Kidney (tissue), 14 donors: Measurements from ENCODE around the gene USP3. TPM values are rescaled to one million over a fixed set of nuclear protein-coding genes. Genes with fewer than 3 reads are reported as not detected.

Experiments
- DNase-seq, 5 donors: peaks; one replicate each; pipeline ENCODE4 v3.0.0-alpha.2; 2013 to 2020
- FAIRE-seq: peaks from 2 replicates; lab custom pipeline; 2012; peaks lifted over from hg19 to GRCh38; lab: Jason Lieb, UNC
- H3K27ac ChIP-seq, 2 donors: one replicate each; pipeline ENCODE4 v1.7.0; 2013; ENCODE audit warnings: low read depth in 2 of 2, low read length in 2 of 2, inconsistent platforms in 1 of 2
- H3K27me3 ChIP-seq: one replicate; pipeline ENCODE4 v1.7.1; 2013; ENCODE audit warnings: low read length, inconsistent platforms; ENCODE audit not compliant: control insufficient read depth, insufficient read depth
- H3K36me3 ChIP-seq, 3 donors: one replicate each; pipeline versions ENCODE4 v1.7.0 to v1.7.1; 2013; ENCODE audit warnings: low read length in 3 of 3, control low read depth in 1 of 3, inconsistent platforms in 1 of 3; ENCODE audit not compliant: insufficient read depth in 3 of 3, control insufficient read depth in 2 of 3
- H3K4me1 ChIP-seq, 3 donors: one replicate each; pipeline versions ENCODE4 v1.7.0 to v1.7.1; 2013; ENCODE audit warnings: low read length in 3 of 3, inconsistent platforms in 1 of 3, low read depth in 1 of 3; ENCODE audit not compliant: control insufficient read depth in 2 of 3, insufficient read depth in 2 of 3
- H3K4me3 ChIP-seq, 3 donors: one replicate each; pipeline versions ENCODE4 v1.7.0 to v1.8.1; 2013; ENCODE audit warnings: low read length in 3 of 3, control low read depth in 1 of 3, inconsistent platforms in 1 of 3
- H3K9ac ChIP-seq, 3 donors: one replicate each; pipeline versions ENCODE4 v1.7.0 to v1.7.1; 2013; ENCODE audit warnings: low read length in 3 of 3, control low read depth in 1 of 3, inconsistent platforms in 1 of 3
- H3K9me3 ChIP-seq, 3 donors: one replicate each; pipeline versions ENCODE4 v1.7.0 to v1.7.1; 2013; ENCODE audit warnings: low read length in 3 of 3, control low read depth in 1 of 3, inconsistent platforms in 1 of 3; ENCODE audit not compliant: control insufficient read depth in 2 of 3, insufficient read depth in 1 of 3
- CTCF ChIP-seq: IDR thresholded peaks from 3 replicates; pipeline ENCODE4 v1.5.1; 2012; ENCODE audit warnings: mild to moderate bottlenecking, moderate library complexity, borderline replicate concordance; ENCODE audit not compliant: insufficient read depth; ENCODE audit errors: extremely low read depth
- intact Hi-C: fragments of 100-400 bp; cut with DNase I; formaldehyde crosslinking; loops from one replicate; pipeline ENCODE4 v1.11.1; 2022
- polyA plus RNA-seq: library from polyadenylated mRNA; stranded (reverse); fragments of 350-450 nt; fragmentation: Illumina TruSeq; extraction: RNeasy Lipid Tissue Mini Kit (QIAGEN cat#74804); gene quantifications from one replicate; pipeline ENCODE4 v1.2.3, GENCODE V29; 2014; ENCODE audit warnings: low read depth, low replicate concordance; ENCODE audit not compliant: insufficient read depth
- total RNA-seq: library from RNA; stranded (reverse); fragmentation: NEBNext Ultra II Directional; extraction: Animal tissue kit (Norgen Biotek cat#: 25700); gene quantifications from one replicate; pipeline ENCODE4 v1.2.1, GENCODE V29; 2021
- donor health status: control.
- donor health status: control.
- donor health status: control.
- donor health status: control.
- donor health status: control.
- donor health status: DM: yes; HTN: yes; CAD: no.
- donor health status: Normal renal cell carcinoma (clear cell type).

The USP3 gene
- total and polyA plus RNA-seq, 2 donors from 2014 or later, result 25.2 to 72.5 TPM

- Histone ChIP-seq H3K27me3 (no peaks in the 10 kb centered on the region), H3K36me3 (peaks cover 16 to 52% (median 43%) of the 10 kb centered on the region in 3 donors), H3K4me1 (no peaks in the 10 kb centered on the region), H3K4me3 (no peak overlapping the region), H3K9ac (no peak overlapping the region), H3K27ac (no peak overlapping the region), H3K9me3 (no peaks in the 10 kb centered on the region)
- intact Hi-C loops, result no loop called here
- DNase-seq (no peak), FAIRE-seq (no peak)
- TF ChIP-seq CTCF, result no peak
These were observed 128.9 kb downstream of the USP3 start for GRCh38 chr15:63633312-63633711.

- intact Hi-C loops, result no loop called here
- TF ChIP-seq CTCF, result no peak
- no peak overlapping the region for H3K9ac ChIP-seq
- no peaks in the 10 kb centered on the region for H3K9me3 ChIP-seq
- FAIRE-seq, result no peak
- H3K27me3 ChIP-seq, result no peaks in the 10 kb centered on the region
- no peak overlapping the region for H3K4me3 ChIP-seq
- H3K27ac ChIP-seq, result no peak overlapping the region
- peaks cover 15 to 57% (median 43%) of the 10 kb centered on the region in 3 donors for H3K36me3 ChIP-seq
- H3K4me1 ChIP-seq, result no peaks in the 10 kb centered on the region
- no peak for DNase-seq
These were observed 129.8 kb downstream of the USP3 start for GRCh38 chr15:63634154-63634553.

- DNase-seq (no peak), FAIRE-seq (no peak)
- intact Hi-C loops, result no loop called here
- Histone ChIP-seq H3K36me3 (peaks cover 21 to 68% (median 46%) of the 10 kb centered on the region in 3 donors), H3K27ac (no peak overlapping the region), H3K4me1 (no peaks in the 10 kb centered on the region), H3K4me3 (no peak overlapping the region), H3K27me3 (no peaks in the 10 kb centered on the region), H3K9ac (no peak overlapping the region), H3K9me3 (no peaks in the 10 kb centered on the region)
- TF ChIP-seq CTCF, result no peak
These were observed 132.2 kb downstream of the USP3 start for GRCh38 chr15:63636518-63637061.

- H3K4me1 ChIP-seq, result no peaks in the 10 kb centered on the region
- FAIRE-seq, result no peak
- no peaks in the 10 kb centered on the region for H3K27me3 ChIP-seq
- peaks cover 14 to 53% (median 41%) of the 10 kb centered on the region in 3 donors for H3K36me3 ChIP-seq
- no peak overlapping the region for H3K9ac ChIP-seq
- TF ChIP-seq CTCF, result no peak
- intact Hi-C loops, result no loop called here
- no peak overlapping the region for H3K27ac ChIP-seq
- no peak overlapping the region for H3K4me3 ChIP-seq
- H3K9me3 ChIP-seq, result no peaks in the 10 kb centered on the region
- no peak for DNase-seq
These were observed 134.4 kb downstream of the USP3 start for GRCh38 chr15:63638839-63639238.
